ENCODE data around the gene RARA.
A peak's percentile ranks its signal among the peaks of the same experiment; 100 is the strongest.

DNA sequence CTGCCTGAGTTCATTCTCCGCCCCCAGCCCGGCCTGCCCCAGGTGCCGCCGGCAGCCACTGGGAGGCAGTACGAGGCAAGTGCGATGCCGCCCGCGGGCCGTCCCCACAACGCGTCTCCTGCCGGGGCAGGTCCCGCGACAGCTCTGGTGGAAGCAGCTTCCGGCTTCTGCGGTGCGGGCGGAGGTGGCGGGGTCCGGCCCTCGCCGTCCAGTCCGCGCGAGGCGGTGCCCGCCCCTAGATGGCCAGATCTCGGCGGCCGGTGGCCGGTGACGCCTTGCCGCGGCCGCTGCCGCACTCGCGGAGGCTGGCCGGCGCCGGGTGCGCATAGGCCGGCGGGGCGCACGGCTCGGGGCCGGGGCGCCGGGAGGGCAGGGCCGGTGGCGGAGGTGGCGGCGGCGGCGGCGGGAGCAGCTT lies 53.7 kb downstream of the RARA start:
- TF ChIP-seq REST (IDR thresholded peaks at IDR 0.05; ENCODE audit: borderline replicate concordance): no peak
- TF ChIP-seq, protein P1, sequence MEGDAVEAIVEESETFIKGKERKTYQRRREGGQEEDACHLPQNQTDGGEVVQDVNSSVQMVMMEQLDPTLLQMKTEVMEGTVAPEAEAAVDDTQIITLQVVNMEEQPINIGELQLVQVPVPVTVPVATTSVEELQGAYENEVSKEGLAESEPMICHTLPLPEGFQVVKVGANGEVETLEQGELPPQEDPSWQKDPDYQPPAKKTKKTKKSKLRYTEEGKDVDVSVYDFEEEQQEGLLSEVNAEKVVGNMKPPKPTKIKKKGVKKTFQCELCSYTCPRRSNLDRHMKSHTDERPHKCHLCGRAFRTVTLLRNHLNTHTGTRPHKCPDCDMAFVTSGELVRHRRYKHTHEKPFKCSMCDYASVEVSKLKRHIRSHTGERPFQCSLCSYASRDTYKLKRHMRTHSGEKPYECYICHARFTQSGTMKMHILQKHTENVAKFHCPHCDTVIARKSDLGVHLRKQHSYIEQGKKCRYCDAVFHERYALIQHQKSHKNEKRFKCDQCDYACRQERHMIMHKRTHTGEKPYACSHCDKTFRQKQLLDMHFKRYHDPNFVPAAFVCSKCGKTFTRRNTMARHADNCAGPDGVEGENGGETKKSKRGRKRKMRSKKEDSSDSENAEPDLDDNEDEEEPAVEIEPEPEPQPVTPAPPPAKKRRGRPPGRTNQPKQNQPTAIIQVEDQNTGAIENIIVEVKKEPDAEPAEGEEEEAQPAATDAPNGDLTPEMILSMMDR (IDR thresholded peaks at IDR 0.05; ENCODE audit: poor library complexity, severe bottlenecking): peak; percentile 94
- TF ChIP-seq EZH2 (IDR thresholded peaks at IDR 0.05; ENCODE audit: borderline replicate concordance, insufficient read depth, low read length, poor library complexity, severe bottlenecking): no peak
- peak; percentile 79 for TF ChIP-seq SMC3 (conservative IDR thresholded peaks at IDR 0.05; ENCODE audit: poor library complexity)
- TF ChIP-seq EP300 (conservative IDR thresholded peaks at IDR 0.05; ENCODE audit: poor library complexity, severe bottlenecking): no peak
